H1 (cell line): Measurements from ENCODE around the gene MAML3. TPM values are rescaled to one million over a fixed set of nuclear protein-coding genes. Genes with fewer than 3 reads are reported as not detected.

Source experiments
- CTCF ChIA-PET: fragments of 300-600 bp; sonication (Branson Sonifier 250); formaldehyde crosslinking; loops from one replicate; lab custom pipeline; 2021; ENCODE audit not compliant: partially characterized antibody; lab: Charles Lee
- POLR2A ChIA-PET: fragments of 300-600 bp; sonication (Branson Sonifier 250); formaldehyde crosslinking; loops from one replicate; lab custom pipeline; 2021; ENCODE audit warnings: inconsistent platforms; ENCODE audit not compliant: partially characterized antibody; lab: Charles Lee
- DNase-seq, 2 experiments: peaks; one replicate each; pipeline versions ENCODE4 v3.0.0 to v3.0.0-alpha.2; 2010 to 2022; ENCODE audit warnings: low spot score in 2 of 2, low read depth in 1 of 2, mixed read lengths in 1 of 2
- FAIRE-seq: peaks from 2 replicates; lab custom pipeline; 2011; peaks lifted over from hg19 to GRCh38; lab: Jason Lieb, UNC
- H2AFZ ChIP-seq: 2 replicates; pipeline ENCODE4 v1.8.1; 2012; ENCODE audit warnings: low read length, inconsistent platforms
- H2AK5ac ChIP-seq: 2 replicates; pipeline ENCODE4 v1.6.1; 2013; ENCODE audit warnings: low read depth, low read length
- H2BK120ac ChIP-seq: replicated peaks from 2 replicates; pipeline ENCODE3; 2013; ENCODE audit warnings: low read depth, low read length, inconsistent platforms
- H2BK12ac ChIP-seq: 2 replicates; pipeline ENCODE4 v1.6.1; 2013; ENCODE audit warnings: low read depth, low read length
- H2BK15ac ChIP-seq: 2 replicates; pipeline ENCODE4 v1.6.1; 2013; ENCODE audit warnings: low read length
- H2BK20ac ChIP-seq: 2 replicates; pipeline ENCODE4 v1.6.1; 2013; ENCODE audit warnings: low read length
- H2BK5ac ChIP-seq: 2 replicates; pipeline ENCODE4 v1.6.1; 2013; ENCODE audit warnings: low read depth, low read length
- H3K14ac ChIP-seq: 2 replicates; pipeline ENCODE4 v1.6.1; 2013; ENCODE audit warnings: inconsistent platforms; ENCODE audit not compliant: insufficient read length
- H3K18ac ChIP-seq: 2 replicates; pipeline ENCODE4 v1.6.1; 2013; ENCODE audit warnings: low read length; ENCODE audit errors: extremely low read depth
- H3K23ac ChIP-seq: 2 replicates; pipeline ENCODE4 v1.6.1; 2013; ENCODE audit warnings: inconsistent platforms; ENCODE audit not compliant: insufficient read length
- H3K23me2 ChIP-seq: 2 replicates; pipeline ENCODE4 v1.6.1; 2013; ENCODE audit warnings: low read depth, low read length
- H3K27ac ChIP-seq: 2 replicates; pipeline ENCODE4 v1.6.1; 2011; ENCODE audit warnings: low read depth, low read length, inconsistent platforms
- H3K27me3 ChIP-seq, 4 experiments: replicated peaks in 1 of 4; 1 replicate in 1 of 4; 2 replicates in 3 of 4; pipeline versions ENCODE4 v1.6.1 to v1.8.1; 2011 to 2013; ENCODE audit warnings: low read length in 3 of 4, mild to moderate bottlenecking in 3 of 4, inconsistent platforms in 2 of 4, mixed read lengths in 2 of 4, moderate library complexity in 1 of 4; ENCODE audit not compliant: control insufficient read depth in 3 of 4, insufficient read depth in 3 of 4; ENCODE audit errors: extremely low read depth in 1 of 4
- H3K36me3 ChIP-seq, 4 experiments: 2 replicates each; pipeline versions ENCODE4 v1.6.1 to v1.8.1; 2011 to 2013; ENCODE audit warnings: mild to moderate bottlenecking in 4 of 4, low read length in 3 of 4, moderate library complexity in 2 of 4, control low read depth in 1 of 4, inconsistent platforms in 1 of 4; ENCODE audit not compliant: insufficient read depth in 4 of 4, control insufficient read depth in 2 of 4
- H3K4ac ChIP-seq: replicated peaks from 2 replicates; pipeline ENCODE3; 2013; ENCODE audit warnings: low read length, low read depth, mixed read lengths, inconsistent platforms; ENCODE audit not compliant: insufficient read length
- H3K4me1 ChIP-seq, 4 experiments: replicated peaks in 1 of 4; 1 replicate in 1 of 4; 2 replicates in 3 of 4; pipeline versions ENCODE4 v1.6.1 to v1.8.1; 2011 to 2013; ENCODE audit warnings: low read length in 3 of 4, inconsistent platforms in 2 of 4, mixed read lengths in 1 of 4; ENCODE audit not compliant: insufficient read depth in 4 of 4, control insufficient read depth in 3 of 4
- H3K4me2 ChIP-seq, 2 experiments: 2 replicates each; pipeline versions ENCODE4 v1.6.1 to v1.8.1; 2011 to 2013; ENCODE audit warnings: low read depth in 2 of 2, low read length in 2 of 2, control low read depth in 1 of 2, inconsistent platforms in 1 of 2, mild to moderate bottlenecking in 1 of 2; ENCODE audit not compliant: insufficient read depth in 1 of 2
- H3K4me3 ChIP-seq, 4 experiments: fragments of 200-600, 300-600 bp in 1 of 4; sonication (generic), shearing (Covaris generic), sonication (Bioruptor Twin) in 1 of 4; 2 replicates each; pipeline versions ENCODE4 v1.5.1 to v1.8.1; 2011 to 2016; ENCODE audit warnings: low read length in 4 of 4, low read depth in 3 of 4, control low read depth in 2 of 4, inconsistent platforms in 2 of 4, mild to moderate bottlenecking in 2 of 4, mixed read lengths in 1 of 4, moderate library complexity in 1 of 4; ENCODE audit not compliant: insufficient read depth in 2 of 4; ENCODE audit errors: extremely low read depth in 1 of 4
- H3K56ac ChIP-seq: replicated peaks from 2 replicates; pipeline ENCODE3; 2013; ENCODE audit warnings: low read depth, mild to moderate bottlenecking, mixed read lengths, low read length, inconsistent platforms; ENCODE audit not compliant: insufficient read length
- H3K79me1 ChIP-seq: 2 replicates; pipeline ENCODE4 v1.6.1; 2013; ENCODE audit warnings: low read depth, low read length, control low read depth
- H3K79me2 ChIP-seq, 2 experiments: 2 replicates each; pipeline versions ENCODE4 v1.6.1 to v1.8.1; 2012 to 2013; ENCODE audit warnings: low read length in 2 of 2, mild to moderate bottlenecking in 2 of 2, inconsistent platforms in 1 of 2; ENCODE audit not compliant: insufficient read depth in 2 of 2, control insufficient read depth in 1 of 2
- H3K9ac ChIP-seq, 4 experiments: replicated peaks in 1 of 4; 1 replicate in 1 of 4; 2 replicates in 3 of 4; pipeline versions ENCODE4 v1.6.1 to v1.8.1; 2011 to 2013; ENCODE audit warnings: low read depth in 3 of 4, low read length in 3 of 4, control low read depth in 2 of 4, mild to moderate bottlenecking in 2 of 4, moderate library complexity in 2 of 4, inconsistent platforms in 1 of 4; ENCODE audit errors: extremely low read depth in 1 of 4
- H3K9me3 ChIP-seq, 2 experiments: 2 replicates each; pipeline versions ENCODE4 v1.6.1 to v1.8.1; 2012 to 2013; ENCODE audit warnings: mild to moderate bottlenecking in 2 of 2, moderate library complexity in 2 of 2, control low read depth in 1 of 2, inconsistent platforms in 1 of 2, low read depth in 1 of 2, low read length in 1 of 2, mixed read lengths in 1 of 2; ENCODE audit not compliant: insufficient read depth in 2 of 2
- H4K20me1 ChIP-seq, 2 experiments: replicated peaks in 1 of 2; 2 replicates each; pipeline versions ENCODE3 to v1.8.1; 2011 to 2013; ENCODE audit warnings: inconsistent platforms in 2 of 2, low read length in 2 of 2, mild to moderate bottlenecking in 1 of 2; ENCODE audit not compliant: insufficient read depth in 2 of 2, control insufficient read depth in 1 of 2
- H4K5ac ChIP-seq: 2 replicates; pipeline ENCODE4 v1.6.1; 2013; ENCODE audit warnings: low read length, low read depth, mixed read lengths, inconsistent platforms; ENCODE audit not compliant: insufficient read length
- H4K8ac ChIP-seq: 2 replicates; pipeline ENCODE4 v1.8.0; 2013; ENCODE audit warnings: mild to moderate bottlenecking, moderate library complexity, low read length, inconsistent platforms; ENCODE audit not compliant: insufficient read depth; ENCODE audit errors: extremely low read depth
- H4K91ac ChIP-seq: replicated peaks from 2 replicates; pipeline ENCODE3; 2013; ENCODE audit warnings: low read length, mixed read lengths, inconsistent platforms; ENCODE audit not compliant: insufficient read length
- CHD2 ChIP-seq: IDR thresholded peaks from 2 replicates; pipeline ENCODE4 v1.6.1; 2012; ENCODE audit warnings: low read length, improper control_type of control experiment
- GABPA ChIP-seq: IDR thresholded peaks from 2 replicates; pipeline ENCODE4 v1.6.1; 2011; ENCODE audit warnings: mild to moderate bottlenecking, low read length, moderate library complexity, borderline replicate concordance; ENCODE audit not compliant: insufficient read depth
- KDM1A ChIP-seq: fragments of 200-600, 300-600 bp; sonication (generic); IDR thresholded peaks from 2 replicates; pipeline ENCODE4 v1.7.1; 2016; ENCODE audit warnings: mild to moderate bottlenecking, low read length, borderline replicate concordance
- RBBP5 ChIP-seq: IDR thresholded peaks from 2 replicates; pipeline ENCODE4 v1.7.1; 2012; ENCODE audit warnings: low read depth, mild to moderate bottlenecking, inconsistent platforms, low read length, moderate library complexity, borderline replicate concordance
- SIN3A ChIP-seq, 2 experiments: IDR thresholded peaks in 1 of 2; conservative IDR thresholded peaks in 1 of 2; 2 replicates each; pipeline ENCODE4 v1.6.1; 2011 to 2012; ENCODE audit warnings: low read length in 2 of 2, improper control_type of control experiment in 1 of 2, low read depth in 1 of 2, mild to moderate bottlenecking in 1 of 2
- SIX5 ChIP-seq: IDR thresholded peaks from 2 replicates; pipeline ENCODE4 v1.6.1; 2011; ENCODE audit warnings: mild to moderate bottlenecking, low read depth, low read length
- SP2 ChIP-seq: IDR thresholded peaks from 2 replicates; pipeline ENCODE4 v1.6.1; 2012; ENCODE audit warnings: mild to moderate bottlenecking, low read length, inconsistent platforms
- TCF12 ChIP-seq: IDR thresholded peaks from 2 replicates; pipeline ENCODE4 v1.6.1; 2011; ENCODE audit warnings: low read depth, mild to moderate bottlenecking, low read length
- WGBS, 2 experiments: shearing (Covaris generic) in 1 of 2; methylation state at CpG; one replicate each; pipeline versions ENCODE4 v1.1.6 to v1.1.7; 2013 to 2015; ENCODE audit warnings: low lambda C conversion rate in 2 of 2, mixed read lengths in 2 of 2, inconsistent platforms in 1 of 2, low coverage in 1 of 2, missing lambda C conversion rate in 1 of 2; ENCODE audit not compliant: insufficient replicate concordance in 2 of 2, insufficient coverage in 1 of 2, insufficient read length in 1 of 2; ENCODE audit errors: extremely low coverage in 1 of 2, missing lambda C conversion rate in 1 of 2; 5-methylcytosine and 5-hydroxymethylcytosine counted together
- polyA plus RNA-seq, 7 experiments: library from polyadenylated mRNA; depleted of rRNA in 3 of 7; stranded (reverse) in 5 of 7; unstranded in 2 of 7; fragments of >200 nt in 5 of 7; fragments of 200-250 nt in 2 of 7; gene quantifications; 1 replicate in 5 of 7; 2 replicates in 1 of 7; 4 replicates in 1 of 7; pipeline versions ENCODE4 v1.2.1 to v1.2.3, GENCODE V29; 2011 to 2013; ENCODE audit warnings: missing spikeins in 2 of 7, mixed read lengths in 2 of 7
- total RNA-seq: library from RNA; stranded (reverse); fragmentation: NEBNext Ultra II Directional; extraction: Animal tissue kit (Norgen Biotek cat#: 25700); gene quantifications from 2 replicates; pipeline ENCODE4 v1.2.1, GENCODE V29; 2021
- TF ChIP-seq, protein P1 (sequence below): IDR thresholded peaks from 2 replicates; pipeline ENCODE4 v1.6.1; 2012; ENCODE audit warnings: low read length, inconsistent platforms
- TF ChIP-seq, protein P2 (sequence below), 3 experiments: IDR thresholded peaks; 1 replicate in 2 of 3; 2 replicates in 1 of 3; pipeline versions ENCODE4 v1.5.1 to v1.6.1; 2011; ENCODE audit warnings: low read length in 3 of 3, mild to moderate bottlenecking in 3 of 3, inconsistent platforms in 2 of 3, low read depth in 1 of 3, moderate library complexity in 1 of 3; ENCODE audit not compliant: insufficient read depth in 1 of 3; ENCODE audit errors: control extremely low read depth in 1 of 3

MAML3 gene
- total and polyA plus RNA-seq, 2 of the 8 experiments (the other 6 are each of a cell fraction or from before 2014, with no cell fraction given) = 2.1 to 5.7 TPM

DNA sequence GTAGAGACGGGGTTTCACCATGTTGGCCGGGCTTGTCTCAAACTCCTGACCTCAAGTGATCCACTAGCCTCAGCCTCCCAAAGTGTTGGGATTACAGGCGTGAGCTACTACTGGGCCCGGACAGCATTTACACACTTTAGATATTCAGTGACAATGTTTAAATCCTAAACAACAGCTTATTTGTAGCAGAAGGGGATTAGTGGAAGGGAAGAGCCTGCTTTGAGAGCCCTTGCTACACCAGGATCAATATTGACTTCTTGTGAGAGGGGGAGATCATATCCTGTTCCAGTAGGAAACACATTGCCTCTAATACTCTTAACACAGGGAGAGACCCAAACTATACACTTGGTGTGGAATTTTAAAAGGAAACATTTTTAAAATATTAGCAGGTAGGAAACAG, 481.3 kb downstream of the MAML3 start:
- Histone ChIP-seq H3K18ac (no peak overlapping the region), H2BK20ac (no peak overlapping the region), H3K56ac (no peak overlapping the region), H2BK120ac (no peak overlapping the region), H3K9me3 (no peaks in the 10 kb centered on the region), H2AFZ (no peak overlapping the region), H3K27me3 (no peaks in the 10 kb centered on the region), H3K4me1 (peaks cover 0 to 5% (median 2%) of the 10 kb centered on the region in 4 experiments; a peak in 2 of 7 replicates), H3K27ac (no peak overlapping the region), H3K4ac (no peak overlapping the region), H4K8ac (no peak overlapping the region), H4K5ac (no peak overlapping the region), H2BK12ac (no peak overlapping the region), H3K23ac (no peak overlapping the region), H2BK5ac (no peak overlapping the region), H2BK15ac (no peak overlapping the region), H3K23me2 (no peaks in the 10 kb centered on the region), H3K36me3 (no peaks in the 10 kb centered on the region), H3K4me2 (no peak overlapping the region), H4K20me1 (no peaks in the 10 kb centered on the region), H2AK5ac (no peak overlapping the region), H3K9ac (no peak overlapping the region), H4K91ac (no peak overlapping the region), H3K14ac (no peak overlapping the region), H3K79me2 (no peaks in the 10 kb centered on the region), H3K4me3 (no peak overlapping the region), H3K79me1 (no peaks in the 10 kb centered on the region)
- CTCF ChIA-PET = interaction anchor here (0.8 to 21.5 kb wide), 6 partner anchors 10 to 922 kb away, joined by 3 to 239 read pairs (median 3); no protein-coding TSS in a partner anchor
- no peak for FAIRE-seq
- 96% methylated on average over 4 of the region's 4 CpGs; no CpG with 5 or more reads in 1 of the 2 experiments for WGBS, 2 experiments
- no peak for DNase-seq
- POLR2A ChIA-PET = interaction anchor here (0.6 kb wide), 1 partner anchor 21 kb away, joined by 3 read pairs; no protein-coding TSS in a partner anchor
- no peak for TF ChIP-seq RBBP5
- TF ChIP-seq, protein P1, sequence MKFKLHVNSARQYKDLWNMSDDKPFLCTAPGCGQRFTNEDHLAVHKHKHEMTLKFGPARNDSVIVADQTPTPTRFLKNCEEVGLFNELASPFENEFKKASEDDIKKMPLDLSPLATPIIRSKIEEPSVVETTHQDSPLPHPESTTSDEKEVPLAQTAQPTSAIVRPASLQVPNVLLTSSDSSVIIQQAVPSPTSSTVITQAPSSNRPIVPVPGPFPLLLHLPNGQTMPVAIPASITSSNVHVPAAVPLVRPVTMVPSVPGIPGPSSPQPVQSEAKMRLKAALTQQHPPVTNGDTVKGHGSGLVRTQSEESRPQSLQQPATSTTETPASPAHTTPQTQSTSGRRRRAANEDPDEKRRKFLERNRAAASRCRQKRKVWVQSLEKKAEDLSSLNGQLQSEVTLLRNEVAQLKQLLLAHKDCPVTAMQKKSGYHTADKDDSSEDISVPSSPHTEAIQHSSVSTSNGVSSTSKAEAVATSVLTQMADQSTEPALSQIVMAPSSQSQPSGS = no peak
- no peak for TF ChIP-seq SP2
- no peak for TF ChIP-seq TCF12
- no peak for TF ChIP-seq SIX5
- no peak for TF ChIP-seq SIN3A (conservative IDR thresholded peaks at IDR 0.05 in 1 of 2, IDR thresholded peaks at IDR 0.05 in 1 of 2; ENCODE audit: low read depth in 1 of 2, low read length in 2 of 2)
- no peak for TF ChIP-seq GABPA
- no peak for TF ChIP-seq CHD2
- TF ChIP-seq, protein P2, sequence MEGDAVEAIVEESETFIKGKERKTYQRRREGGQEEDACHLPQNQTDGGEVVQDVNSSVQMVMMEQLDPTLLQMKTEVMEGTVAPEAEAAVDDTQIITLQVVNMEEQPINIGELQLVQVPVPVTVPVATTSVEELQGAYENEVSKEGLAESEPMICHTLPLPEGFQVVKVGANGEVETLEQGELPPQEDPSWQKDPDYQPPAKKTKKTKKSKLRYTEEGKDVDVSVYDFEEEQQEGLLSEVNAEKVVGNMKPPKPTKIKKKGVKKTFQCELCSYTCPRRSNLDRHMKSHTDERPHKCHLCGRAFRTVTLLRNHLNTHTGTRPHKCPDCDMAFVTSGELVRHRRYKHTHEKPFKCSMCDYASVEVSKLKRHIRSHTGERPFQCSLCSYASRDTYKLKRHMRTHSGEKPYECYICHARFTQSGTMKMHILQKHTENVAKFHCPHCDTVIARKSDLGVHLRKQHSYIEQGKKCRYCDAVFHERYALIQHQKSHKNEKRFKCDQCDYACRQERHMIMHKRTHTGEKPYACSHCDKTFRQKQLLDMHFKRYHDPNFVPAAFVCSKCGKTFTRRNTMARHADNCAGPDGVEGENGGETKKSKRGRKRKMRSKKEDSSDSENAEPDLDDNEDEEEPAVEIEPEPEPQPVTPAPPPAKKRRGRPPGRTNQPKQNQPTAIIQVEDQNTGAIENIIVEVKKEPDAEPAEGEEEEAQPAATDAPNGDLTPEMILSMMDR (IDR thresholded peaks at IDR 0.05; ENCODE audit: control extremely low read depth in 1 of 3, insufficient read depth in 1 of 3, low read depth in 1 of 3, low read length in 3 of 3) = no peak
- TF ChIP-seq KDM1A = no peak
